ENCODE results near the gene DXO.

- TF ChIP-seq, protein P1, sequence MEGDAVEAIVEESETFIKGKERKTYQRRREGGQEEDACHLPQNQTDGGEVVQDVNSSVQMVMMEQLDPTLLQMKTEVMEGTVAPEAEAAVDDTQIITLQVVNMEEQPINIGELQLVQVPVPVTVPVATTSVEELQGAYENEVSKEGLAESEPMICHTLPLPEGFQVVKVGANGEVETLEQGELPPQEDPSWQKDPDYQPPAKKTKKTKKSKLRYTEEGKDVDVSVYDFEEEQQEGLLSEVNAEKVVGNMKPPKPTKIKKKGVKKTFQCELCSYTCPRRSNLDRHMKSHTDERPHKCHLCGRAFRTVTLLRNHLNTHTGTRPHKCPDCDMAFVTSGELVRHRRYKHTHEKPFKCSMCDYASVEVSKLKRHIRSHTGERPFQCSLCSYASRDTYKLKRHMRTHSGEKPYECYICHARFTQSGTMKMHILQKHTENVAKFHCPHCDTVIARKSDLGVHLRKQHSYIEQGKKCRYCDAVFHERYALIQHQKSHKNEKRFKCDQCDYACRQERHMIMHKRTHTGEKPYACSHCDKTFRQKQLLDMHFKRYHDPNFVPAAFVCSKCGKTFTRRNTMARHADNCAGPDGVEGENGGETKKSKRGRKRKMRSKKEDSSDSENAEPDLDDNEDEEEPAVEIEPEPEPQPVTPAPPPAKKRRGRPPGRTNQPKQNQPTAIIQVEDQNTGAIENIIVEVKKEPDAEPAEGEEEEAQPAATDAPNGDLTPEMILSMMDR (IDR thresholded peaks at IDR 0.05), result no peak
- no peak for TF ChIP-seq EZH2 (IDR thresholded peaks at IDR 0.05; ENCODE audit: borderline replicate concordance, insufficient read depth, low read depth, low read length, poor library complexity, severe bottlenecking)
Observed at GRCh38 chr6:31935021-31935420, 36.9 kb downstream of the DXO start.

Measured in B cell (primary cell).